CD4-positive, alpha-beta T cell treated with Interleukin-15 for 1 hour (primary cell): ENCODE results near the gene ZC3H7A.

Experiments used
- DNase-seq: peaks from one replicate; pipeline ENCODE4 v3.0.0-alpha.2; 2020

Gene ZC3H7A

DNA sequence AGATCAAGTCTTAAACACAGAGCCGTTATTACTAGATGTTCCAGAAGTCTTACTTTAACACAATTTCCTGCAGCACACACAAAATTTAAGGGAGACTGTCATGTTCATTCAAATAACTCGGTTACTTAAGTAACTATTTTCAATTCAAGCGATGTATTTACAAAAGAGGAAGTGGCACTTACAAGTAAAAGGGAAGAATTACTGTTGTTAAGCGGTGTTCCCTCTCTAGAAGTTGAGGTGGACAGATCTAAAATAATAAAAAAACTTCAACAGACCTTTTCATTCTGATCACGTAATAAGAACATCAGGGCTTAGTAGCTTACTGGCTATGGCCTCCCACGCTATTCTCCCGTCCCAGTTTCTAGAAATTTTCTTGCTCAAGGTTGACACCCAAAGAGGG lies 28.2 kb downstream of the ZC3H7A start:
- DNase-seq, result no peak

DNA sequence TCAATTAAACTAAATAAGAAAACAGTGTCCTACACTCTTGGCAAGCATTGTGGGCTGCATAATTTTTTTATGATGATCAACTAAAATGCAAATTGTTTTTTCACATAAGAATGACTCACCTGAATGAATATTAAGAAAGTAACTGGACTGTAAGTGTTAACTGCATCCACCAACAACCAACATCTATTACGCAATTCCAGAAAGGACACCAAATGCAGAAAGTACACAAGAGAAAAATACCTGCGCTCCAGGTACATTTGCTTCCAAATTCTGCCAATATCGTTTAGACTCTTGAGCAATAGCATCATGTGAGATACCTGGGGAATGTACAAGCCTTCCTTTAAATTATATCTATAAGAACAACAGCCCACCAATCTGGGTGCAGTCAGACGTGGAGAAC lies 34.6 kb downstream of the ZC3H7A start:
- DNase-seq, result no peak

DNA sequence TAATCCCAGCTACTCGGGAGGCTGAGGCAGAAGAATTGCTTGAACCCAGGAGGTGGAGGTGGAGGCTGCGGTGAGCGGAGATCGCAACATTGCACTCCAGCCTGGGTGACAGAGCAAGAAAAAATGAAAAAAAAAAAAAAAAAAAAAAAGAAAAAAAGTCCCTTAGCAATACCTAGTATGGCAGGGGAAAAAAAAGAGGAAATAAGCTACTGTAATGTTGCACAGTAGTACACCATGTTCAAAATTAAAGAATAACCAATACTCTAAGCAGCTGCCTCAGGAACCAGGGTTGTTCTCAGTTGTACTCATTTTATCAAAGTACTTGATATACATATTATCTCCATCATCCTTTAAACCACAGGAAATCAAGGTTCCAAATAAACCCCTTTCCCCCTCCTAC lies 37.1 kb downstream of the ZC3H7A start:
- no peak for DNase-seq

DNA sequence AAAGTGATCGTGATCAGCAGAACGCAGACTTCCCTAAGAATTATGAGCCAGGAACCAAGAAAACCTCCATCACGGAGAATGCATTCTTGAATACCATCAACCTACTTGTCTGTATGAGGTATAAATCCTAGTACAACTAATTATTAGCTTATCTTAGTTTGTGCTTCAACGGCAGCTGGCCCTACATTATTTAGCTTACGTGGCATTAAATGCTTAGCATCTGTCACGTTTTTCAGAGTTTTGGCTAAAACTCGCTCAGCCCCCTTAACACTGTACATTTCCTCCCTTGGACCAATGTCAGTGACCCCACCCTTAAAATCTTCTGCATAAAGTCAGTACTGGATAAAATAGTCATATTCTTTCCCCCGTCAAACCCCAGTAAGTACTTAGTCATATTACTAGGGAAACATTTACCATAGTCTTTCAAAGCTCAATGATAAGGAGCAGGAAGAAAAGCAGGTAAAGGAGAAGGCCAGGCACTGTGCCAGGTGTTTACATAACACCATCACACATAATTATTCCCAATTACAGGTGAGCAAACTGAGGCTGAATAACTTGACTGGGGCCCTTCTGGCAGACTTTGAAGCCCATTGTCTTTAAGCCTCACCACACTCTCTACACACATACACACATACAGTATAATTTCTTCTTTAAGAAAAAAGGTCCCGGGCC lies 37.8 kb downstream of the ZC3H7A start:
- no peak for DNase-seq

DNA sequence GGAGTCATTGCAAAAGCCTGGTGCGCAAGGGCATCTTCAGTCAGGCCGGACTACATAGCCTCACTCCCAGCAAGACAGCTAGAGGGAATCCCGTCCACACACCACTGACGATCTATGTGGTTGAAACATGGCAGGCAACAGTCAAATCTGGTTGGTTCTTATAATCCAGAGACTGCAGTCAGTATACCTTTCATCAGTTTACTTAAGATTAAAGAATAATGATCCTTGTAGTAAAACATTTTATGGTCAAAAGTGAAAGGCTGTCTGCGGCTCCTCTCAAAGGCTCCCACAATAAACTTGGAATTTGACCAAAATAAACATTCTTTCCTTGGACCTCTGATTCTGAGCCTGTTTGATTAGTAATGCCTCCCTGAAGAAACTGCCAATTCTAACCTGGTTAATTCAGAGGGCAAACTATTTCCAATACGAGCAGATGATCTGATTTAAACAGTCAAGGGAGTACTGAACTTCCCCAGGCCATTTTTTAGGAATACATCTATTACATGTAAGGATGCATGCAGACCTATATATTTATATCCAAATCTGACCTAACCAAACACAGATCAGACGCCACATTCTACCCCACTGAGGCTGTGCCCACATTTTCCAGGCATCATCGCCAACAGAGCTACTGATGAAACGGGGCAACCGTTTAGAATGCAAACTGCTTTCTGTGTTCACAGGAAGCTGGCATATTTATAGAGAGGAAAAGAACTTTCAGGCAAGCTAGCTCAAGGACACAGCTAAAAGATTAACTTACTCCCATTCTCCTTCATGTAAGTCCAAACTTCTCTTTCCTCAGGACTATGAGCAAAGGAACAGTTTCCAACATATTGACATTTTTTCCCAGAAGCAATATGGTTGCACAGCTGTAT lies 39.1 kb downstream of the ZC3H7A start:
- no peak for DNase-seq

DNA sequence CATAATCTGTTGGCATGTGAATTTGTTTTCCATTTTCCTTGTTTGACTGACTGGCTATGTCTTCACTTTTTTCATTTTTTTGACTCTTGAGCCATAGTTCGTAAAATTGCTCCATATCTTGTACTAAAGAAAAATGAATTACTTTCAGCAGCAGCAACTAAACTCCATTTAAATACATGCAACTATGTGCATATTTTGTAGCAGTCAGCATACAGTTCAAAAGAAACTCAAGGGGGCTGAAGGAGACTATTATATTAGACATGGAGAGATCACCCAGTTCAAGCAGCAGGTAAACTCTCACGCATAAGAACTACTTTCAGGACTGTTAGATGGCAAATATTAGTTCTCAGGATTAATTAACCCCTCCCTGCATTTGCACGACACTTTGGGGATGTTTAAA lies 40.8 kb downstream of the ZC3H7A start:
- DNase-seq, result no peak

DNA sequence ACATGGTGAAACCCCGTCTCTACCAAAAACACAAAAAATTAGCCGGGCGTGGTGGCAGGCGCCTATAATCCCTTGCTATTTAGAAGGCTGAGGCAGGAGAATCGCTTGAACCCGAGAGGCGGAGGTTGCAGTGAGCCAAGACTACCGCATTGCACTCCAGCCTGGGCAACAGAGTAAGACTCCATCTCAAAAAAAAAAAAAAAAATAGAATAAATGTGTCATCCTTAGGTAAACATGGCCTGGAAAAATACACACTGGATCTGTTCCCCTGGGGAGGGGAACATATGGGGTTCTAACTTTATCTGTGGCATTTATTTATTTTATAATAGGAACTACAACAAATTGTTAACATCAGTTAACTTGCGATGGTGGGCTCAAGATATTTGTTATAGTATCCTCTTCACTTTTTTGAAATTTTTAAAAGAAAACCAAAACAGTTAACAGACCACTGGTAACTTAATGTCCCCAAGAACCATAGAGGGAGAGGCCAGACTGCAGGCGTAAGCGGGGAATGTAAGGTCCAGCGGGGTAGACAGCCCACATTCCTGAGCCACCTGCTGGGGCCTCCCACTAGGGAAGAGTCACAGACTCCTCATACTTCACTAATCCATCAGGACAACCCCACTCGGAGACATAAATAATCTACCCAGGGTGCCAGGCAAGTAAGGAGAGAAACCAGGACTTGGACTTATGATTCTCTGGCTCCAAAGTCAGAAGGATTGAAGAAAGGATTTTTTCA lies 41.9 kb downstream of the ZC3H7A start:
- DNase-seq, result no peak

DNA sequence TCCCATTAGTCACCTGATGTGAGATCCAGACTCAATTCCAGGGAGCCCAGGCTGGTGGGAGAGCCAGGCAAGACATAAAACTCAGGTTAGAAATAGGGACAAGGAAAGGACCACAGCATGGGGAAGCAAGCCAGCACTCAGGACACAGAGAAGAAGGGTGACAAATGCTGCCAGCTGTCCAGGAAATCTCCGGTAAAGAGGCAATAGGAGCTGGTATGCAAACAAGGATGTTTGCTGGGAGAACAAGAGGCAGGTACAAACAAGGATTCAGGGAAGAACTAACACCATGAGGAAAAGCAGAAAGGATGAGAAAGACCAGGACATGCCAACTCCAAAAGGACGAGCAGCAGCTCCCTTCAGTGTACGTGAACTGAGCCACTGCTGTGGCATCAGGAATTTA lies 44.2 kb downstream of the ZC3H7A start:
- DNase-seq, result no peak

DNA sequence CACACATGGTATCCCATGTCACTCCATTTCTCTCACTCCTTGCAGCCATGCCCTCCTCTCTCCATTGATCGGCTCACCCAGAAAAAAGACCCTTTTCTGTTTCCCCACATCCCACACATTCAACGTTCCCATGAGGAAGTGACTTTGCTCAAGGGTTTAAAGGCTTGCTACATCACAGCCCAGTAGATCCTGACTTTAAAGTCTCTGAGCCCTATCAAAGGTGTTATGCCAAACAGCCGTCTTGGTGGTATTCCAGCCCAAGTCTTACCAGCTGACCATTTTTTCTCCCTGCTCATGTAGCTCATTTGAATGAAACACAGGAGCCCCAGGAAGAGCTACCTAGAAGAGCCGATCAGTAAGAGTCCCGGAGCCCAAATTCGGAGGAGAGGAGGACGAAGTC lies 47.0 kb downstream of the ZC3H7A start:
- no peak for DNase-seq

DNA sequence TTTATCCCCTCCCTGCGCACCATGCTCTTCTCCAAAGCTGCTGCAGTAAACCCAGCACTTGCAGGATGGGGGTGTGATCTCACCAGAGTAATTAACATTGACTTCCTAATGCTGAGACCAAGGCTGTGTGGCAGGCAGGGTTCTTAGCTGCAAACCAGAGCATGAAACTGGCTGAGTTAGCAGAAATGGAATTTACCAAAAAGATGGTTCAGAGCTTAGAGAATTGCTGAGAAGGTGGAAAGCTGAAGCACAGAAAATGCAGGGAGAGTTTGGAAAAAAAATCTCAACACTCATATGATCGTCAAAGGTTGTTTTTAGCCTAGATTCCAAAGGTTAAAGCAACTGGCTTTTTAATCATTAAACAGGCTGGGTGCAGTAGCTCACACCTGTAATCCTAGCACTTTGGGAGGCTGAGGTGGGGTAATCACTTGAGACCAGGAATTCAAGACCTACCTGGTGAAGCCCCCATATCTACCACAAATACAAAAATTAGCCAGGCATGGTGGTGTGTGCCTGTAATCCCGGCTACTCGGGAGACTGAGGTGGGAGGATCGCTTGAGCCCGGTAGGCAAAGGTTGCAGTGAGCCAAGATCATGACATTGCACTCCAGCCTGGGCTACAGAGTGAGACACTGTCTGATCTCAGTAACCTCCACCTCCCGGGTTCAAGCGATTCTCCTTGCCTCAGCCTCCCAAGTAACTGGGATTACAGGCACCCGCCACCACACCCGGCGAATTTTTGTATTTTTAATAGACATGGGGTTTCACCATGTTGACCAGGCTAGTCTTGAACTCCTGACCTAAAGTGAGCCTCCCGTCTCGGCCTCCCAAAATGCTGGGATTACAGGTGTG lies 48.4 kb downstream of the ZC3H7A start:
- no peak for DNase-seq

DNA sequence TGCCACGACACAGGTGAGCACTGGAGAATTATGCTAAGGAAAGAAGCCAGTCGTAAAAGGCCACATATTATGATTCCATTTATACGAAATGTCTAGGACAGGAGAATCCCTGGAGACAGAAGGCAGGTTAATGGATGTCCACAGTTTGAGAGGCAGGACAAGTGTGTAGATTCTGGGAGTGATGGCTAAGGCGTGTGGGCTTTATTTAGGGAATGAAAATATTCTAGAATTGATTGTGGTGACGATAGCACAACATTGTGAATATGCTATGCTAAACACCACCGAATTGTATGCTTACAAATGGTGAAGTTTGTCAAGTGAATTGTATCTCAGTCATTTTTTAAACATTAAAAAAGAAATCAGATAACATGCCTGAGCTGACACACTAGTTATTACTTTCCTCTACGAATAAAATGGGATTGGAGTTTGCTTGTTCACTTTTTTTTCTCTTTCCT lies 49.1 kb downstream of the ZC3H7A start:
- no peak for DNase-seq

DNA sequence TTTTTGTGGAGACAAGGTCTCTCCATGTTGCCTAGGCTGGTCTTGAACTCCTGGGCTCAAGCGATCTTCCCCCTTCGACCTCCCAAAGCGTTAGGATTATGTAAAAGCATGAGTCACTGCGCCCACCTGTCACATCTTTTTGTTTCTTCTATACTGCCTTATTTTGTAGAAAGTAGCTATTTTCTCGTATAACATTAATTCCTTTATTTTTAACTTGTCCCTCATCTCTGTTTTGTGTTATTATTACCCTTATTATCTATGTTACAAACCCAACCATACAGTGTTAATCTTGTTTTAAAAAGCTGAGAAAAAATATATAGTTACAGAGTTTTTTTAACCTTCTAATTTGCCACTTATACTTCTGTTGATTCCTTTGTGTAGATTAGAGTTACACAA lies 53.0 kb downstream of the ZC3H7A start:
- DNase-seq, result no peak

DNA sequence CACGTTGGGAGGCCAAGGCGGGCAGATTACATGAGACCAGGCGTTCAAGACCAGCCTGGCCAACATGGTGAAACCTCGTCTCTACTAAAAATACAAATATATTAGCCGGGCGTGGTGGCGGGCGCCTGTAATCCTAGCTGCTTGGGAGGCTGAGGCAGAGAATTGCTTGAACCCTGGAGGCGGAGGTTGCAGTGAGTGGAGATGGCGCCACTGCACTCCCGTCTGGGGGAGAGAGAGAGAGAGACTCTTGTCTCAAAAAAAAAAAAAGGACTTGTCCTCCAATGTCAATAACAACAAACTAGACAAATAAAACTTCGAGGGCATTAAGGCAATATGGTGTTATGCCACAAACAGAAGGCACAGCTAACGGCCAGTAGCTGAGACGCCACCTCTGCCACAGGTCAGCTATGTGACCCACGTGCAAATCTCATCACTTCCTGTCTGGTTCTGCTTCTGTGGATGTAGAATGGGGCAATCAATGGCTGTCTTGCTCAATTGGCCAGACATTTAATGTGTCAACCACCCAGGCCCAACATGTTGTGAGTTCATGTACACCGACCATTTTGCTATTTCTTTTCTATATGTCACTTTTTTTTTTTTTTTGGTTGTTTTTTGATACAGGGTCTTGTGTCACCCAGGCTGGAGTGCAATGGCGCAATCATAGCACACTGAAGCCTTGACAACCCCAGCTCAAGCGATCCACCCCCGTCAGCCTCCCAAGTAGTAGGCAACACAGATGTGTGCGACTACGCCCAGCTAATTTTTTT lies 53.6 kb downstream of the ZC3H7A start:
- DNase-seq, result peak; percentile 83

DNA sequence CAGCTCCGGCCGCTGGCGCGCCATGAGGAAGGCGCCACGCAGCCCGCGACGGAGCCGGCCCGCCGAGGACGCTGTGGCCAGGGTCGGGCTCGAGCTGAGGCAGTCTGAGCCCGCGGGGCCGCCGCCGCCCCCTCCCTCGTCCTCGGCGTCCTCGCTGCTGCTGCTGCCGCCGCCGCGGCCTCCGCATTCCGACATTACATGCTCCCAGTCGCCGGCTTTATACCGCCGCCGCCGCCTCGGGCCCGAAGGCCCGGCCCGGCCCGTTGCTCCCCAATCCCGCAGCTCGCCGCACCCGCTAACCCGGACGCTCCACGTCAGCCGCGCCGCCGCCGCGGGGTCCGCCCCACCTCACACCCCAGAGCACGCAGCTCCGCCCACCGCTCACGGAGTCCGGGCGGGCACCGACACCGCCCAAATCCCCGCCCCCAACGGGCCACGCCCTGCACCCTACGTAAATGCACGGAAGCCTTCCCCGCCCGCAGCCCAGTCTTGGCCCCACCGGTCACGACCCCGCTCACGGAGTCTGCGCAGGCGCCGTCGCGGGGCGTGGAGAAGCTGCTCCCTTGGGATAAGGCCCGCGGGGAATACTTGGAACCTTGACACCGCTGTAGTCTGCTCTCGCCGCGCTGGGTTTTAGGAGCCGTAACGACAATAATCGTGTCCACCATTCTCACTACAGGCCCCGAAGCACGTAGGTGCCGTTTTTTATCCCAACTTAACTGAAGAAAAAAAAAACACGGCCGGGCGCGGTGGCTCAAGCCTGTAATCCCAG lies 54.3 kb downstream of the ZC3H7A start, which contains the start of gene TXNDC11:
Gene TXNDC11 (minus strand): TSS at position 322 of the 772 bp plus-strand sequence. CDS start 127 bp downstream, at position 195.
- DNase-seq, result peak; percentile 99

DNA sequence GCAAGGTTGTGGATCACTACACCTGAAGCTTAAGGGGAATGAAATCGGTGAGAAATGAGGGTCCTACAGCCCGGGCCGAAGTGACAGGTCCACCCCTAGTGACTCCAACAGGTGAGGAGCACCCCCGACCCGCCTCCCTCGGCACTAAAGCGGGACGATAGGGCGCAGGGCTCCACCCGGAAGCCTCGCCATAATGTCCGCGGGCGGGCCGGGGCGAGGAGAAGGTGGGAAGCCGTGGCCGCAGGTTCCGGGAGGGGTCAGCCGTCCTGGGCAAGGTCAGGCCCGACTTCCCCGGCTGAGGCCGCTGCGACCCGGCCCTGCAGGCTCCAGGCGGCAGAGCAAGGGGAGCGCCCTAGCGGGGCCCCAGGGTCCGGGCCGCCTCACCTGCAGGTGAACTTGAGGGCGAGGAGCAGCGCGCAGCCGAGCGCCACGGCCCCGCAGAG lies 54.9 kb downstream of the ZC3H7A start:
- no peak for DNase-seq

DNA sequence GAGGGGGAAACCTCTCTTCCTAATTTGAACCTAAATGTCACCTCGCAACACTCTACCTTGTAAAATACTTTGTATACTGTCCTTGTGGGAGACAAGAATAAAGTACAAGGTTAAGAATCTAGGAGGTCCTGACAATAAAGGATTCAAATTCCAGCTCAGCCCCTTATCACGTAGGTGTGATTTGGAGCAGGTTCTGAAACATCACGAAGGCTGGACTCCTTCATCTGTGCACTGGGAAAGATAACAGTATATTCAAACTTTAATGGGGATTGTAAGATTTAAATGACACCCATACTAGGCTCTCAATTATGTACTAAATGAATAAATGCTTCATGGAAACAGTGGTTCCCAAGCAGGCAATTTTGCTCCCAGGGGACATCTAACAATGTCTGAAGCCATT lies 56.5 kb downstream of the ZC3H7A start:
- DNase-seq, result no peak

DNA sequence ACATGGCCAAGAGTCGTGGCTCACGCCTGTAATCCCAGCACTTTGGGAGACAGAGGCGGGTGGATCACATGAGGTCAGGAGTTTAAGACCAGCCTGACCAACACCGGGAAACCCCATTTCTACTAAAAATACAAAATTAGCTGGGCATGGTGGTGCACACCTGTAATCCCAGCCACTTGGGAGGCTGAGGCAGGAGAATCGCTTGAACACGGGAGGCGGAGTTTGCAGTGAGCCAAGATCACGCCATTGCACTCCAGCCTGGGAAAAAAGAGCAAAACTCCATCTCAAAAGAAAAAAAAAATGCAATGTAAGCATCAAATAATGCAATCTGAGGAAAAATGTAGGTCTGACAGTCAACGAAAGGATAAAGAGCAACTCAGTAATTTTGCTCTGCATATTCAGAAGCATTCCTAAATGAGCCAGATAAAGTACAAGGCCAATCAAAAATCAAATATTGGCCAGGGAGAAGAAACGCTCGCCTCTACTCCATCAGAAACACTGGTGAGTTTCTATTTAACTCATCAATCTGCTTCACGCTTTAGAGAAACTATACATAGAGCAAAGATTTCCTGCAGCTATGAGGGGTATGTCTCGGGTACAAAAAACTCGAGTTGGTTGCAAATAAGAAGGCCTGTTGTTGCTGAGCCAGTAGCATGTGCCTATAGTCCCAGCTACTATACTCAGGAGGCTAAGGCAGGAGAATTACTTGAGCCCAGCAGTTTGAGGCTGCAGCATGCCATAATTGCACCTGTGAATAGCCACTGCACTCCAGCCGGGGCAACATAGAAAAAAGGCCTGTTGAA lies 58.1 kb downstream of the ZC3H7A start:
- no peak for DNase-seq

DNA sequence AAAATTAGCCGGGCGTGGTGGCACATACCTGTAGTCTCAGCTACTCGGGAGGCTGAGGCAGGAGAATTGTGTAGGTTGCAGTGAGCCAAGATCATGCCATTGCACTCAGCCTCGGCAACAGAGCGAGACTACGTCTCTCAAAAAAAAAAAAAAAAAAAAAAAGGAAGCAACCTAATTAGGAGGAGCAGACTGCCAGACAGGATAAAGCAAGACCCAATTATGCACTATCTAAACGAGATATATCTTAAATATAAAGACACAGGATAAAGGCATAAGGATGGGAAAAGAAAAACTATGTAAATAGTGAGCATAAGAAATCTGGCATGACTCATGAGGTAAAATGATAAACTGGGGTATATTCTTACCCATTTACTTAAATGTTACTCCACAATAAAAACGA lies 59.3 kb downstream of the ZC3H7A start:
- no peak for DNase-seq

DNA sequence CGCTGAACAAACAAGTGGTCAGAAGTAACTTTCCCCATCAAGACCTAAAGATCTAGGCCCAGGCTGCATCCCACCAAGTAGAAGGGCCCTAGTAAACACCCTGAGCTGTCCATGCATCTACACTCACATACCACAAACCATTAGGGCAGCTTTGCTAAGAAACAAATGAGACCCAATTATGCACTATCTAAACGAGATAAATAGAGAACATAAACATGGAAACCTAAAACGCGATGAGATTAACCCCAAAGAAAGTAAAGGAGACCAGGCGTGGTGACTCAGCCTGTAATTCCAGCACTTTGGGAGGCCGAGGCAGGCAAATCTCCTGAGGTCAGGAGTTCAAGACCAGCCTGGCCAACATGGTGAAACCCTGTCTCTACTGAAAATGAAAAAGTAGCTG lies 60.2 kb downstream of the ZC3H7A start:
- DNase-seq, result no peak

DNA sequence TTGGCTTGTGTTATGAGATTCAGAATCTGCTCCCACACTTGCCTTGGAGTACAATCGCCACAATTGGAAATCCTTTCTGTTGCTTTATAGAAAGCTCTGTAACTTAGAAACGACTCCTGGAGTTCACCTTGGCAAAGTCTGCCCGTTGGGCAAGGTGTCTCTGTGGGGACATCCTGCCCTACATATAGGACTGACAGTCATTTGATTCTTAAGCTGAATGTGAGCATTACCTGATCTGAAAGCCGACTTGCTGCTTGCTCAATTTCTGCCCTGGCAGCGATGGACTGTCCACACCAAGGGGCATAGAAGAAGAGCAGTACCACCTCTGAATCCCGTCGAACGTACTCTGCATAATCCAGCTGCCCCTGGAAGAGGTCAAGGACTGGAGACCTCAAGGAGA lies 61.3 kb downstream of the ZC3H7A start:
- no peak for DNase-seq
